GM23248 (cell line): ENCODE data around the gene VCL.

Source experiments
- EZH2 ChIP-seq: fragments of 200-600 bp; sonication (generic); IDR thresholded peaks from 2 replicates; pipeline ENCODE4 v1.6.1; 2018; ENCODE audit warnings: antibody characterized with exemption, mild to moderate bottlenecking; ENCODE audit not compliant: insufficient read depth, poor library complexity, severe bottlenecking
- EZH2phosphoT487 ChIP-seq: fragments of 200-600 bp; sonication (generic); IDR thresholded peaks from 2 replicates; pipeline ENCODE4 v1.6.1; 2018; ENCODE audit warnings: antibody characterized with exemption, moderate library complexity, mild to moderate bottlenecking, low read depth; ENCODE audit not compliant: insufficient read depth

DNA sequence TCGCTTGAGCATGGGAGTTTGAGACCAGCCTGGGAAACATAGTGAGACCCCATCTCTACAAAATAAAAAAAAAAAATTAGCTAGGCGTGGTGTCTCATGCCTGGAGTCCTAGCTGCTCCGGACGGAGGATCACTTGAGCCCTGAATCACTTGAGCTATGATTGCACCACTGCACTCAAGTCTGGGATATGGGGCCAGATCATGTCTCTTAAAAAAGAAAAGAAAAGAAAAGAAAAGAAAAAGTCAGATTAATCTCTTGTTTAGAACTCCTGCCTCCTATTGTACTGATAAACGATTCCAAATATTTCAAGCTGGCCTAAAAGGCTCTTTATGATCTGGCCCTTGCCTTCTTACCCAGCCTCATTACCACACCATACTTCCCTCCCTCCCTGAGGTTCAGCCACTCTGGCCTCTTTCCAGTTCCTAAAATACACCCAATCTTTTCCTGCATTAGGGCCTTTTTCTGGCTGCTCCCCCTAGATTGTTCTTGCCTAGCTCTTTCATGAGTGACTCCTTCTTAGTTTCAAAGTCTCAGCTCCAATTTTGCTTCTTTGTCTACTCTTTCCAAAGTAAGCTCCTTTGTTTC lies 41.7 kb downstream of the VCL start:
- no peak for TF ChIP-seq EZH2
- no peak for TF ChIP-seq EZH2phosphoT487
